HG03457 (cell line): ENCODE data around the gene PPP1R13L.
"Not testable (repeated sequence)": the region's sequence is repeated elsewhere in the genome, so short reads cannot be mapped to it uniquely, and the experiment has no call there.

Experiments used
- ATAC-seq: cut with Tn5 transposase; IDR thresholded peaks from one replicate; pipeline ENCODE4 v1.9.1; 2021; ENCODE audit warnings: moderate number of reproducible peaks; ENCODE audit not compliant: unreplicated experiment

PPP1R13L gene

DNA sequence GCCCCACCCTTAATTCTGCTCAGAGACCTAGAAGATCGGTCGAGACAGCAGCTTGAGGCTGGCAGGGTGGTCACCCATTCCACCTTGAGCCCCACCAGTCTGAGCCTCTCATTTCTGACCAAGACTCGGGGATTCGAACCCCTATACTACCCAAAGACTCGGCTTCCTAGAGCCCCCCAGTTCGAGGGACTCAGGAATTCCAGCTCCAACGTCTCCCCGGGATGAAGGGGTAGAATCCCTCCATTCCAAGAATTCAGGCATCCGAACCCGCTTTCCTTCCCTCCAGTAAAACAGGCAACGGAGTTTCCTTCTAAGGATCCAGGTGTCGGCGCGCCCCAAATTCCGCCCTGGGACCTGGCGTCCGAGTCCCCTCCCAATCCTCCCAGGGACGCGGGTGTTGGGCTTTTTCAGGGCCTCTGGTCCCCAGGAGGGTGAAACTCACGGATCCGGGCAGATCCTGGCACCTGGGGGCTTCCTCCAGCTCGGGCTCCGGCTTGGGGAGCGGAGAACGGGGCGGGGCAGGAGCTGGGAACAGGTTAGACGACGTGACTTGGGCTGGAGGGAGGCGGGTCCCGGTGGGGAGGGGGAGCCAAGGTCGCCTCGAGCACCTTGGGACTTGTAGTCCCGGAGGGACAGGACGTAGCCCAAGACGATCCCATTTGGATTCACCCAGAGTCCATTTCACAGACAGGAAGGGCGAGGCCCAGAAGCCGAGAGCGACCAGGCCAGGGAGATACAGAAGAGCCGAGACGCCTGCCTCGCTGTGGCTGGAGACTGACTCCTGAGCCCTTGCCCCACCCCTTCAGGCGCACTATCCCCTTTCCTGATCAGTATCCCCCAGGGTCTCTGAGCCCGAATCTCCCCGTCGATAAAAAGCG lies at the start of gene PPP1R13L:
Gene PPP1R13L (minus strand): TSS at position 513 of the 878 bp plus-strand sequence. CDS start 6,751 bp downstream, outside the sequence.
- peak; percentile 12 for ATAC-seq

- ATAC-seq: no peak
Observed at GRCh38 chr19:45451850-45452387, 47.0 kb upstream of the PPP1R13L start.

GRCh38 chr19:45451131-45451849 lies 46.4 kb upstream of the PPP1R13L start:
- ATAC-seq: no peak

DNA sequence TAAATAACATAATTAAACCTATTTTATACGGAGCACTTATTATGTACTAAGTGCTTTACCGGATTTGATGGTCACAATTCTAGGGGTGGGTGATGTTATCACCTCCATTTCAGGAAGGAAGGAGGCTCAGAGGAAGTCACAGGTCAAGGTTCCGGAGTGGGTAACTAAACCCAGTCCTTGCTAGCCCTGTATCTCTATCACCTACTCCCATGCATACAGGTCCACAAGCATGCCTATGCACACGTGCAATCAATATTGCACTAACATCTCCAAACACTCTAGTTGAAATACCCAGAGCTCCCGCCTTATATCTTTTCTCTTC lies 45.1 kb upstream of the PPP1R13L start:
- no peak for ATAC-seq

DNA sequence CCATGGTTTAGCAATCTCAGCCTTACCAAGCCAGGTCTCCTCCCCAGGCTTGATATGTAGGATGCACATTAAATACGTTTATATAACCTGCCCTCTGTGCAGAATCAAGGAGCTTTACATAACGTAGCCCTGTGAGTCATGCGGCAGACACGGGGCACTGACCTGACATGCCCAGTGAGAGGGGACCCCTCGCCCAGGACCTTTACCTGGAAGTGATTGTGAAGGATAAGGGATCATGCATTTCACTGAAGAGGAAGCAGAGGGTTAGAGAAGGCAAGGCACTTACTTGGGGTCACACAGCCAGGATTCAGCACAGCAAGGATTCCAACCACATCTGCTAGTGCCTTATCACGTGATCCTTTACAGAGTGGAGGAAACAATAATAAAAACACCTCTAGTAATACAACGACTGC lies 44.0 kb upstream of the PPP1R13L start:
- no peak for ATAC-seq

DNA sequence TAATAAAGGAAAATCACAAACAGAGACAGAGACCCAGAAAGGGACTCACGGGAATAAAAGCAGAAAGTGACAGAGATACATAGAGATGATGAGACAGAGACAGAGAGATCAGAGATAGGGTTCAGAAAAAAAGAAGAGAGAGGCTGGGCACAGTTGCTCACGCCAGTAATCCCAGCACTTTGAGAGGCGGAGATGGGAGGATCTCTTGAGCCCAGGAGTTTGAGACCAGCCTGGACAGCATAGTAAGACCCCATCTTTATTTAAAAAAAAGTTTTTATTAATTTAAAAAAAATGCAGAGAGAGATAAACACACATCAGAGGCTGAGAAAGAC lies 43.5 kb upstream of the PPP1R13L start:
- no peak for ATAC-seq

- ATAC-seq: no peak
Observed at GRCh38 chr19:45446944-45447343, 42.1 kb upstream of the PPP1R13L start.

GRCh38 chr19:45446295-45446694 lies 41.4 kb upstream of the PPP1R13L start:
- no peak for ATAC-seq

DNA sequence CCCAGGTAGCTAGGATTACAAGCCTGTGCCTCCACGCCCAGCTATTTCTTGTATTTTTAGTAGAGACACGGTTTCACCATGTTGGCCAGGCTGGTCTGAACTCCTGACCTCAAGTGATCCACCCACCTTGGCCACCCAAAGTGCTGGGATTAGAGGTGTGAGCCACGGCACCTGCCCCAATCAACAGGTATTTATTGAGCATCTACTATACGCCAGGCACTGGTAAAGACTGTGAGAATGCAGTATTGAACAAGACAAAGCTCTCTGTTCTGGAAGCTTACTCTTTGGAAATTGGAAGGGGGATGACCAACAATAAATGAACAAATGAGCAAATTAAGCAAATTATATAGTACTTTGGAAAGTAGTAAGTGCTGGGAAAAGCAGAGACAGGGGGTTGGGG lies 40.3 kb upstream of the PPP1R13L start:
- ATAC-seq: no peak

GRCh38 chr19:45444318-45445041 lies 39.6 kb upstream of the PPP1R13L start:
- no peak for ATAC-seq

GRCh38 chr19:45443462-45444317 lies 38.8 kb upstream of the PPP1R13L start:
- ATAC-seq: no peak

- no peak for ATAC-seq
Observed at GRCh38 chr19:45442778-45443461, 38.1 kb upstream of the PPP1R13L start.

DNA sequence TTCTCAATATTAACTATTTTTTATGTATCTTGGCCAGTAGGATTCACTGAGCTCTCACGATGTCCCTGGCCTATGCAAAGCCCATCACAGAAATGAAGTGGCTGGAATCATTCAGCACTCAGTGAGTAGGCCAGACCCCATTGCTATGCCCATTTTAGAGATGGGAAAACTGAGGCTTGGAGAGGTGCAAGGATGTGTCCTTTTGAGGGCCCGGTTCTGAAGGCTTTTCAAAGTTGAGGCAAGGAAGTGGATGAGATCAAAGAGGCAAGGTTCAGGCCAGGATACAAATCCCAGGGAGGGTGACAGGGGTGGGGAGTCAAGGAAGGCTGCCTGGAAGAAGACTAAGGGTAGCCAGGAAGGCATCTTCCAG lies 37.5 kb upstream of the PPP1R13L start:
- ATAC-seq: no peak

- no peak for ATAC-seq
Observed at GRCh38 chr19:45440873-45441654, 36.2 kb upstream of the PPP1R13L start.

- ATAC-seq: no peak
Observed at GRCh38 chr19:45440259-45440638, 35.4 kb upstream of the PPP1R13L start.

DNA sequence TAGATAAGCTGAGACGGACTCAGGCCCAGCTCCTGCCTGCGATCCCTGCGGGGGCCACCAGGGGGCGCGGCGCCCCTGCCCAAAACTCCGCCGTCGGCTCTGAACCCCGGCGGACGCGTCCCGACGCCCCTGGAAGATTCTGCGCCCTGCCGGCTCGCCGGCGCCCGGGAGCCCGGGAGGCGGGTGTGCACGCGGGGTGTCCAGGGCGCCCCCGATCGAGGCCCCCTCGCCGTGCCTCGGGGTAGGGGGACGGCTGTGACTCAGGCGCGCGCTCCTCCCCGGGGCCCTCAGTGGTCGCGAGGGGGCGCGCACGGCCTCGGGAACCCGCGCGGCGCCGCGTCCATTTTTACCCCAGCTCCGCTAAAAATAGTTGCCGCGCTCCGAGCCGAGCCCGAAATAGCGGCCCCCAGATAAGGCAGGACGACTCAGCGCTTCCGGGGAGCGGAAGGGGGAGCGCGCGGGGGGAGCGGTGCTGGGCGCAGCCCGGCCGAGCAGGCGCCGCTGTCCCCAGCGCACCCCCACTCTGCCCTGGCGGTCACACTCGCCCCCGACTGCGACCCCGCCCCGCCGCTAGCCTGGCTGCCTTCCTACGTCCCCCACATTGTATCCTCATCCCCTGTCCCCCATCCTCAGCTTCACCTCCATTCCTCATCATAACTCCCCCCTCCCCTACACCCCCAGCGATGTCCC lies 34.8 kb upstream of the PPP1R13L start:
- peak; percentile 39 for ATAC-seq

GRCh38 chr19:45439190-45439568 lies 34.3 kb upstream of the PPP1R13L start:
- ATAC-seq: no peak

DNA sequence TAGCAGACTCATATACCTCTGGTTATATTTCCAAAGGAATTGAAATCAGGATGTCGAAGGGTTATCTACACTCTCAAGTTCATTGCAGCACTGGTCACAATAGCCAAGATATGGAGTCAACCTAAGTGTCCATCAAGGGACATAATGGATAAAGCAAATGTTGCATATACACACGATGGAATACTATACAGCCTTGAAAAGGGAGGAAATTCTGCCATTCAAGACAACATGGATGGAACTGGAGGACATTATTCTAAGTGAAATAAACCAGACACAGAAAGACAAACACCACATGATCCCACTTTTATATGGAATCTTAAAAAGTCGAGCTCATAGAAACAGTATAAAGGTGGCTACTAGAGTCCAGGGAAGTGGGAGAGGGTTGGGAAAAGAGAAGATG lies 32.5 kb upstream of the PPP1R13L start:
- ATAC-seq: no peak

- not testable (repeated sequence) for ATAC-seq
Observed at GRCh38 chr19:45432543-45432942, 27.7 kb upstream of the PPP1R13L start.
